ENCODE data around the gene PPP2R5E. TPM values are rescaled to one million over a fixed set of nuclear protein-coding genes. Genes with fewer than 3 reads are reported as not detected.

The PPP2R5E gene
- total and polyA plus RNA-seq, 10 of the 15 experiments (the other 5 are each of a cell fraction or from before 2014, with no cell fraction given): 11.4 to 56.2 (median 22.7) TPM

- no peaks in the 10 kb centered on the region for H3K79me2 ChIP-seq (ENCODE audit: control insufficient read depth, insufficient read depth, low read length)
- H3K9ac ChIP-seq (ENCODE audit: control insufficient read depth, insufficient read depth, low read length): no peak overlapping the region
- no peaks in the 10 kb centered on the region; a peak in 1 of 4 replicates for H3K27me3 ChIP-seq (replicated peaks in 1 of 2; ENCODE audit: control insufficient read depth in 2 of 2, insufficient read depth in 2 of 2, low read length in 1 of 2)
- CTCF ChIA-PET: interaction anchor here (1.4 to 1.5 kb wide), 2 partner anchors 13 to 31 kb away, joined by 3 to 5 read pairs; no protein-coding TSS in a partner anchor
- no peak overlapping the region for H3K4me2 ChIP-seq (ENCODE audit: control insufficient read depth, insufficient read depth)
- no peaks in the 10 kb centered on the region for H3K9me3 ChIP-seq (replicated peaks; ENCODE audit: control insufficient read depth, insufficient read depth, low read length)
- H3K4me1 ChIP-seq (ENCODE audit: control insufficient read depth, insufficient read depth, low read length): no peaks in the 10 kb centered on the region
- no TSS peak for BruUV-seq (replicated peaks)
- 42% methylated on average over 9 of the region's 9 CpGs for WGBS (ENCODE audit: insufficient coverage, insufficient replicate concordance, low lambda C conversion rate, missing lambda C conversion rate)
- H3K36me3 ChIP-seq (ENCODE audit: control insufficient read depth in 2 of 2, insufficient read depth in 2 of 2, low read length in 1 of 2): no peaks in the 10 kb centered on the region
- intact Hi-C loops (cut with micrococcal nuclease; ENCODE audit: unreplicated experiment) (no loop called here), in situ Hi-C loops (cut with MboI) (no loop called here)
- H3K27ac ChIP-seq (ENCODE audit: control insufficient read depth, insufficient read depth): no peak overlapping the region
- DNase-seq (ENCODE audit: low read depth, low spot score) (no peak), FAIRE-seq (no peak), ATAC-seq (no peak)
- H2AFZ ChIP-seq (ENCODE audit: control insufficient read depth, low read depth, low read length): no peak overlapping the region
- RAD21 ChIA-PET (ENCODE audit: unreplicated experiment): interaction anchor here (1.1 kb wide), 1 partner anchor 11 kb away, joined by 3 read pairs; no protein-coding TSS in a partner anchor
- no peak for TF ChIP-seq SREBF1 (IDR thresholded peaks at IDR 0.05; ENCODE audit: low read length)
- no peak for TF ChIP-seq CBX3 (IDR thresholded peaks at IDR 0.05; ENCODE audit: borderline replicate concordance, low read depth)
- no peak for TF ChIP-seq PAX5 (IDR thresholded peaks at IDR 0.05; ENCODE audit: borderline replicate concordance, low read depth, low read length)
- TF ChIP-seq NR2F1 (conservative IDR thresholded peaks at IDR 0.05): no peak
- TF ChIP-seq HCFC1 (IDR thresholded peaks at IDR 0.05; ENCODE audit: low read length): no peak
- no peak for TF ChIP-seq ZNF592 (IDR thresholded peaks at IDR 0.05)
- TF ChIP-seq IKZF1 (conservative IDR thresholded peaks at IDR 0.05): no peak
- TF ChIP-seq PAX8 (IDR thresholded peaks at IDR 0.05): no peak
- no peak for TF ChIP-seq ZNF207 (IDR thresholded peaks at IDR 0.05; ENCODE audit: borderline replicate concordance)
- no peak for TF ChIP-seq NFYB (IDR thresholded peaks at IDR 0.05; ENCODE audit: insufficient read depth, low read depth, low read length)
- TF ChIP-seq TCF7 (IDR thresholded peaks at IDR 0.05; ENCODE audit: borderline replicate concordance): no peak
- H4K20me1 ChIP-seq (ENCODE audit: control insufficient read depth, insufficient read depth): no peaks in the 10 kb centered on the region
- SMC1A ChIA-PET (ENCODE audit: uncharacterized antibody, unreplicated experiment): no interaction called here
- H3K4me3 ChIP-seq: no peak overlapping the region
- POLR2A ChIA-PET: no interaction called here
These were observed 220.1 kb downstream of the PPP2R5E start for GRCh38 chr14:63322897-63323573.

Data from GM12878 (cell line).